HepG2 (cell line): ENCODE measurements around the gene COX5B. TPM values are rescaled to one million over a fixed set of nuclear protein-coding genes. Genes with fewer than 3 reads are reported as not detected.
"Not testable (repeated sequence)": the region's sequence is repeated elsewhere in the genome, so short reads cannot be mapped to it uniquely, and the experiment has no call there.

ENCODE experiments used
- ATAC-seq: fragments of 200-7000 bp; cut with Tn5 transposase; 3 replicates; pipeline ENCODE4 v1.9.1; 2020; ENCODE audit warnings: mild to moderate bottlenecking, moderate library complexity
- BruUV-seq: library from RNA; stranded (reverse); fragments of 400-500 nt; replicated peaks from 2 replicates; lab custom pipeline; 2021; lab: Mats Ljungman, UMichigan
- CTCF ChIA-PET: fragments of 300-600 bp; formaldehyde crosslinking; extraction: SDS; loops from one replicate; lab custom pipeline; 2021; ENCODE audit warnings: low total read pairs, inconsistent platforms, low intra/inter-chr PET ratio; lab: Yijun Ruan, JAX
- POLR2A ChIA-PET: fragments of 350-600 bp; sonication (Branson Sonifier 250); formaldehyde crosslinking; loops from one replicate; lab custom pipeline; 2020; ENCODE audit warnings: antibody characterized with exemption, inconsistent platforms; lab: Yijun Ruan, JAX
- DNase-seq: peaks from one replicate; pipeline ENCODE4 v3.0.0-alpha.2; 2015; ENCODE audit warnings: low spot score
- FAIRE-seq: peaks from 3 replicates; lab custom pipeline; 2011; peaks lifted over from hg19 to GRCh38; lab: Jason Lieb, UNC
- H2AFZ ChIP-seq: one replicate; pipeline ENCODE4 v1.6.1; 2011; ENCODE audit warnings: low read length, inconsistent platforms
- H3K27ac ChIP-seq: fragments of 300-600 bp; 3 replicates; pipeline ENCODE4 v1.8.0; 2011; ENCODE audit warnings: mixed run types, mild to moderate bottlenecking, mixed read lengths, low read length, inconsistent platforms; ENCODE audit not compliant: insufficient read depth; ENCODE audit errors: extremely low read length
- H3K27me3 ChIP-seq, 2 experiments: fragments of 200-600 bp in 1 of 2; 2 replicates in 1 of 2; 3 replicates in 1 of 2; pipeline versions ENCODE4 v1.6.0 to v1.8.0; 2011; ENCODE audit warnings: low read length in 2 of 2, mild to moderate bottlenecking in 2 of 2, moderate library complexity in 2 of 2, inconsistent platforms in 1 of 2; ENCODE audit not compliant: insufficient read depth in 2 of 2, control insufficient read depth in 1 of 2
- H3K36me3 ChIP-seq, 2 experiments: fragments of 200-600 bp in 1 of 2; replicated peaks in 1 of 2; 2 replicates in 1 of 2; 3 replicates in 1 of 2; pipeline versions ENCODE4 v1.5.1 to v1.8.0; 2011; ENCODE audit warnings: low read length in 2 of 2, inconsistent platforms in 1 of 2; ENCODE audit not compliant: insufficient read depth in 2 of 2, control insufficient read depth in 1 of 2
- H3K4me1 ChIP-seq: 2 replicates; pipeline ENCODE4 v1.5.1; 2012; ENCODE audit warnings: low read length, inconsistent platforms; ENCODE audit not compliant: insufficient read depth
- H3K4me2 ChIP-seq: 2 replicates; pipeline ENCODE4 v1.6.0; 2011; ENCODE audit warnings: low read depth, low read length, inconsistent platforms
- H3K4me3 ChIP-seq, 3 experiments: fragments of 200-600 bp in 1 of 3; sonication (generic), shearing (Covaris generic) in 1 of 3; replicated peaks in 1 of 3; 2 replicates each; pipeline ENCODE4 v1.5.1; 2011 to 2016; ENCODE audit warnings: low read length in 3 of 3, inconsistent platforms in 2 of 3, low read depth in 2 of 3, mild to moderate bottlenecking in 2 of 3, control low read depth in 1 of 3, mixed read lengths in 1 of 3; ENCODE audit not compliant: insufficient read depth in 1 of 3
- H3K79me2 ChIP-seq: one replicate; pipeline ENCODE4 v1.6.1; 2011; ENCODE audit warnings: low read length, inconsistent platforms; ENCODE audit not compliant: insufficient read depth
- H3K9ac ChIP-seq: 2 replicates; pipeline ENCODE4 v1.6.0; 2011; ENCODE audit warnings: mild to moderate bottlenecking, low read depth, low read length, inconsistent platforms; ENCODE audit not compliant: insufficient read depth
- H3K9me3 ChIP-seq: 2 replicates; pipeline ENCODE4 v1.5.1; 2012; ENCODE audit warnings: mild to moderate bottlenecking, low read length
- H4K20me1 ChIP-seq: 2 replicates; pipeline ENCODE4 v1.6.0; 2011; ENCODE audit warnings: inconsistent platforms, mild to moderate bottlenecking, low read length, moderate library complexity; ENCODE audit not compliant: insufficient read depth
- WGBS: methylation state at CpG from one replicate; pipeline ENCODE4 v1.1.6; 2017; ENCODE audit warnings: low lambda C conversion rate; 5-methylcytosine and 5-hydroxymethylcytosine counted together
- in situ Hi-C: cut with HindIII; loops from 2 replicates; pipeline ENCODE4 v1.10.0; 2017; ENCODE audit warnings: low pct_unique_long_range_greater_than_20kb; ENCODE audit not compliant: extremely low pct_ligation_motif_present
- intact Hi-C: fragments of 100-400 bp; cut with micrococcal nuclease; formaldehyde crosslinking; loops from one replicate; pipeline ENCODE4 v1.10.0; 2022; ENCODE audit not compliant: unreplicated experiment
- polyA plus RNA-seq, 8 experiments: library from polyadenylated mRNA; depleted of rRNA in 3 of 8; stranded (reverse) in 7 of 8; unstranded in 1 of 8; fragments of >200 nt; fragmentation: Illumina TruSeq in 4 of 8; extraction: Trizol in 4 of 8; gene quantifications; 2 replicates each; pipeline versions ENCODE4 v1.2.1 to v1.2.3, GENCODE V29; 2011 to 2016; ENCODE audit warnings: low read depth in 4 of 8, missing spikeins in 1 of 8, mixed read lengths in 1 of 8; ENCODE audit not compliant: insufficient read depth in 1 of 8
- total RNA-seq, 5 experiments: library from RNA; depleted of rRNA; stranded (reverse); fragments of >200 nt; fragmentation: Illumina TruSeq; extraction: Trizol; gene quantifications; 2 replicates each; pipeline ENCODE4 v1.2.3, GENCODE V29; 2016; ENCODE audit warnings: low read depth in 1 of 5

Gene COX5B
- total and polyA plus RNA-seq, 2 of the 13 experiments (the other 11 are each of a cell fraction or from before 2014, with no cell fraction given) = 453 to 536 TPM

DNA sequence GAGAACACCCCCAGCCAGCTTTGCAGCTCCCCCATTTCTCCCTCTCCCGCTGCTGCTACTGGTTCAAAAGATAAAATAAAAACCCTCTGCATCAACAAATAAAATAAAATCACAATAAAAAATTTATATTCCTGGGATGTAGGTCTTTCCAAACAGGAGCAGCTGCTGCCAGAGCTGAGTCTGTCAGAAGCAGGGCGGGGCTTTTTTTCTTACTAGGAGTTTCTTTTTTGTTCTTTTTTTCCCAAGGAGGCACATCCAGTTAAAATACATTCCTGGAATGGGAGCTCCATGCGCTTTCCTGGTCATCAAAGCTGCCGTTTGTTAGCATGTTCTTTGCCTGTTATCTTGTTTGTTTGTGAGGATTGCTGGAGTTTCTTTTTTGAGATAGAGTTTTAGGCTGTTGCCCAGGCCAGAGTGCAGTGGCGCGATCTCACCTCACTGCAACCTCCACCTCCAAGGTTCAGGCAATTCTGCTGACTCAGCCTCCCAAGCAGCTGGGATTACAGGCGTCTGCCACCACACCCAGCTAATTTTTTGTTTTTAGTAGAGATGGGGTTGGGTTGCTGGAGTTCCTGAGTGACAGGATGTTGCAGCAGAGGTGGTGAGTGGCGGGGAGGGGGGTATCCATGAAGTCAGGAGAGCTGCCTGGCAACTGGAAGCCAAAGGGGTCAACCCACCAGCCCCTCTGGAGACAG, 20.4 kb upstream of the COX5B start:
- H3K9me3 ChIP-seq, DNase-seq, intact Hi-C loops, H3K4me2 ChIP-seq, H3K9ac ChIP-seq, H3K27me3 ChIP-seq, CTCF ChIA-PET, BruUV-seq, H3K79me2 ChIP-seq, in situ Hi-C loops, POLR2A ChIA-PET, H3K27ac ChIP-seq, H4K20me1 ChIP-seq, H3K4me3 ChIP-seq, H2AFZ ChIP-seq, H3K4me1 ChIP-seq, H3K36me3 ChIP-seq: not testable (repeated sequence)
- ATAC-seq (peak; percentile 34), FAIRE-seq (peak; percentile 4)
- whole genome bisulfite sequencing = 21% methylated on average over 2 of the region's 8 CpGs

DNA sequence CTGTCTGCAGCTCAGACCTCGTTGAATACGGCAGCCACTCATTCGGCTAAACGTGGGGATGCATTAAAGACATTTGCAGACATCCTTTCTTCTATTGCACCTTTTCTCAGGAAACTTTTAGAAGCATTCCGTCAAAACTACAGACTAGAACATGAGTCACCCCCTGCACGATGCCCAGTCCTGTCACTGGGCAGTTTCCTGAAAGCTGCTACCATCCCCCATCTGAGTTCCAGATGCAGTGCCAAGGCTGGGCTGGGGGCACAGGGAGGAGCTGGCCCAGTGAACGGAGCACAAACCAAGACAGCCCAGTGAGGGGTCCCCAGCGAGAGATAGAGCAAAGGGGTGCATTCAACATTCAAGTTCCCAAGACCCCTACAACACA, 19.8 kb upstream of the COX5B start:
- BruUV-seq, FAIRE-seq, in situ Hi-C loops: not testable (repeated sequence)

More for the DNA sequence above, 19.8 kb upstream of the COX5B start:
- H3K36me3 ChIP-seq, POLR2A ChIA-PET, H3K9ac ChIP-seq, intact Hi-C loops, H3K4me2 ChIP-seq, H3K79me2 ChIP-seq, H3K4me1 ChIP-seq, H3K4me3 ChIP-seq, ATAC-seq, H3K27ac ChIP-seq, H4K20me1 ChIP-seq, DNase-seq, CTCF ChIA-PET, H3K27me3 ChIP-seq, H3K9me3 ChIP-seq, H2AFZ ChIP-seq: not testable (repeated sequence)
- WGBS = 69% methylated on average over 8 of the region's 8 CpGs
